HUES48 (cell line): Measurements from ENCODE around the gene CCSER2.

Experiments used
- H3K27ac ChIP-seq: one replicate; pipeline ENCODE4 v1.7.0; 2013; ENCODE audit warnings: low read depth, low read length, inconsistent platforms
- H3K27me3 ChIP-seq: 2 replicates; pipeline ENCODE4 v1.6.1; 2013; ENCODE audit warnings: mild to moderate bottlenecking, low read length; ENCODE audit not compliant: control insufficient read depth, insufficient read depth
- H3K36me3 ChIP-seq: 2 replicates; pipeline ENCODE4 v1.6.1; 2013; ENCODE audit warnings: low read length; ENCODE audit not compliant: control insufficient read depth, insufficient read depth
- H3K4me1 ChIP-seq: 2 replicates; pipeline ENCODE4 v1.6.1; 2013; ENCODE audit warnings: mild to moderate bottlenecking, low read length; ENCODE audit not compliant: control insufficient read depth, insufficient read depth
- H3K4me3 ChIP-seq: 2 replicates; pipeline ENCODE4 v1.5.1; 2013; ENCODE audit warnings: mild to moderate bottlenecking, low read depth, low read length
- H3K9ac ChIP-seq: 2 replicates; pipeline ENCODE4 v1.6.1; 2013; ENCODE audit warnings: mild to moderate bottlenecking, low read depth, low read length, moderate library complexity
- H3K9me3 ChIP-seq: 2 replicates; pipeline ENCODE4 v1.6.1; 2013; ENCODE audit warnings: low read length; ENCODE audit not compliant: control insufficient read depth, insufficient read depth

CCSER2 gene

GRCh38 chr10:84545651-84546050, 217.3 kb downstream of the CCSER2 start:
- Histone ChIP-seq H3K27me3 (no peaks in the 10 kb centered on the region), H3K9me3 (no peaks in the 10 kb centered on the region), H3K36me3 (no peaks in the 10 kb centered on the region), H3K9ac (no peak overlapping the region), H3K4me1 (peaks cover 11% of the 10 kb centered on the region), H3K4me3 (no peak overlapping the region), H3K27ac (no peak overlapping the region)

GRCh38 chr10:84546609-84547008, 218.2 kb downstream of the CCSER2 start:
- Histone ChIP-seq H3K9me3 (no peaks in the 10 kb centered on the region), H3K9ac (no peak overlapping the region), H3K36me3 (no peaks in the 10 kb centered on the region), H3K4me3 (no peak overlapping the region), H3K27me3 (no peaks in the 10 kb centered on the region), H3K27ac (no peak overlapping the region), H3K4me1 (peaks cover 11% of the 10 kb centered on the region)

- Histone ChIP-seq H3K4me1 (peaks cover 10% of the 10 kb centered on the region), H3K36me3 (no peaks in the 10 kb centered on the region), H3K27me3 (no peaks in the 10 kb centered on the region), H3K9me3 (no peaks in the 10 kb centered on the region), H3K27ac (no peak overlapping the region), H3K9ac (no peak overlapping the region), H3K4me3 (no peak overlapping the region)
These were observed 219.2 kb downstream of the CCSER2 start for GRCh38 chr10:84547616-84548015.

- H3K9ac ChIP-seq = no peak overlapping the region
- no peak overlapping the region for H3K27ac ChIP-seq
- no peaks in the 10 kb centered on the region for H3K4me1 ChIP-seq
- no peaks in the 10 kb centered on the region for H3K36me3 ChIP-seq
- H3K9me3 ChIP-seq = no peaks in the 10 kb centered on the region
- H3K27me3 ChIP-seq = no peaks in the 10 kb centered on the region
- H3K4me3 ChIP-seq = no peak overlapping the region
These were observed 220.5 kb downstream of the CCSER2 start for GRCh38 chr10:84548869-84549268.

- no peaks in the 10 kb centered on the region for H3K9me3 ChIP-seq
- no peaks in the 10 kb centered on the region for H3K4me1 ChIP-seq
- no peak overlapping the region for H3K27ac ChIP-seq
- no peaks in the 10 kb centered on the region for H3K36me3 ChIP-seq
- no peak overlapping the region for H3K4me3 ChIP-seq
- H3K9ac ChIP-seq = no peak overlapping the region
- H3K27me3 ChIP-seq = no peaks in the 10 kb centered on the region
These were observed 221.2 kb downstream of the CCSER2 start for GRCh38 chr10:84549368-84550165.

- Histone ChIP-seq H3K4me3 (no peak overlapping the region), H3K9me3 (no peaks in the 10 kb centered on the region), H3K9ac (no peak overlapping the region), H3K36me3 (no peaks in the 10 kb centered on the region), H3K27ac (no peak overlapping the region), H3K27me3 (no peaks in the 10 kb centered on the region), H3K4me1 (no peaks in the 10 kb centered on the region)
These were observed 222.5 kb downstream of the CCSER2 start for GRCh38 chr10:84550756-84551436.

- H3K4me1 ChIP-seq = no peaks in the 10 kb centered on the region
- H3K27ac ChIP-seq = no peak overlapping the region
- H3K4me3 ChIP-seq = no peak overlapping the region
- no peaks in the 10 kb centered on the region for H3K9me3 ChIP-seq
- no peaks in the 10 kb centered on the region for H3K27me3 ChIP-seq
- no peak overlapping the region for H3K9ac ChIP-seq
- no peaks in the 10 kb centered on the region for H3K36me3 ChIP-seq
These were observed 223.2 kb downstream of the CCSER2 start for GRCh38 chr10:84551437-84552120.

- H3K27ac ChIP-seq = no peak overlapping the region
- H3K4me1 ChIP-seq = no peaks in the 10 kb centered on the region
- H3K9me3 ChIP-seq = no peaks in the 10 kb centered on the region
- no peaks in the 10 kb centered on the region for H3K36me3 ChIP-seq
- H3K9ac ChIP-seq = no peak overlapping the region
- H3K27me3 ChIP-seq = no peaks in the 10 kb centered on the region
- H3K4me3 ChIP-seq = no peak overlapping the region
These were observed 224.1 kb downstream of the CCSER2 start for GRCh38 chr10:84552478-84552877.

- H3K4me3 ChIP-seq = no peak overlapping the region
- no peaks in the 10 kb centered on the region for H3K9me3 ChIP-seq
- H3K27me3 ChIP-seq = no peaks in the 10 kb centered on the region
- H3K9ac ChIP-seq = no peak overlapping the region
- no peaks in the 10 kb centered on the region for H3K36me3 ChIP-seq
- H3K4me1 ChIP-seq = peaks cover 11% of the 10 kb centered on the region
- no peak overlapping the region for H3K27ac ChIP-seq
These were observed 234.2 kb downstream of the CCSER2 start for GRCh38 chr10:84562592-84562991.

GRCh38 chr10:84563355-84563754, 235.0 kb downstream of the CCSER2 start:
- Histone ChIP-seq H3K4me1 (peaks cover 16% of the 10 kb centered on the region), H3K9me3 (no peaks in the 10 kb centered on the region), H3K27me3 (no peaks in the 10 kb centered on the region), H3K9ac (no peak overlapping the region), H3K27ac (no peak overlapping the region), H3K4me3 (no peak overlapping the region), H3K36me3 (no peaks in the 10 kb centered on the region)

GRCh38 chr10:84563868-84564267, 235.5 kb downstream of the CCSER2 start:
- no peak overlapping the region for H3K9ac ChIP-seq
- no peaks in the 10 kb centered on the region for H3K27me3 ChIP-seq
- peaks cover 21% of the 10 kb centered on the region for H3K4me1 ChIP-seq
- H3K4me3 ChIP-seq = no peak overlapping the region
- H3K9me3 ChIP-seq = no peaks in the 10 kb centered on the region
- H3K36me3 ChIP-seq = no peaks in the 10 kb centered on the region
- H3K27ac ChIP-seq = no peak overlapping the region
